Prostate gland (tissue), 2 donors: ENCODE results near the gene RAMACL. TPM values are rescaled to one million over a fixed set of nuclear protein-coding genes. Genes with fewer than 3 reads are reported as not detected.

Experiments used
- DNase-seq: peaks from one replicate; pipeline ENCODE4 v3.0.0-alpha.2; 2019; ENCODE audit warnings: low spot score
- H3K27ac ChIP-seq, 2 donors: fragments of 200-600 bp; sonication (generic); 2 replicates each; pipeline ENCODE4 v1.5.1; 2017 to 2019
- H3K27me3 ChIP-seq: fragments of 200-600 bp; sonication (generic); replicated peaks from 2 replicates; pipeline ENCODE4 v1.5.1; 2019; ENCODE audit not compliant: insufficient read depth
- H3K36me3 ChIP-seq, 2 donors: fragments of 200-600 bp; sonication (generic); 1 replicate in 1 of 2; 2 replicates in 1 of 2; pipeline versions ENCODE4 v1.5.1 to v1.8.1; 2017 to 2019
- H3K4me1 ChIP-seq: fragments of 200-600 bp; sonication (generic); replicated peaks from 2 replicates; pipeline ENCODE4 v1.5.1; 2019
- H3K4me3 ChIP-seq, 2 donors: fragments of 200-600 bp; sonication (generic); 2 replicates each; pipeline ENCODE4 v1.5.1; 2017 to 2019
- H3K9me3 ChIP-seq: fragments of 200-600 bp; sonication (generic); 2 replicates; pipeline ENCODE4 v1.5.1; 2017
- CTCF ChIP-seq, 4 experiments: fragments of 200-600 bp in 2 of 4; fragments of 450-650 bp in 2 of 4; sonication (generic) in 2 of 4; IDR thresholded peaks; 1 replicate in 3 of 4; 2 replicates in 1 of 4; pipeline ENCODE4 v1.5.1; 2016 to 2019; ENCODE audit warnings: antibody characterized with exemption in 4 of 4, mild to moderate bottlenecking in 2 of 4, moderate library complexity in 2 of 4
- POLR2A ChIP-seq: fragments of 450-650 bp; IDR thresholded peaks from one replicate; pipeline ENCODE4 v1.6.1; 2016; ENCODE audit warnings: antibody characterized with exemption, mild to moderate bottlenecking
- POLR2AphosphoS5 ChIP-seq: sonication (generic); formaldehyde crosslinking; IDR thresholded peaks from one replicate; pipeline ENCODE4 v1.6.1; 2017; ENCODE audit warnings: antibody characterized with exemption
- WGBS: methylation state at CpG from one replicate; pipeline ENCODE4 v1.1.5; 2018; 5-methylcytosine and 5-hydroxymethylcytosine counted together
- intact Hi-C: fragments of 100-400 bp; cut with DNase I; formaldehyde crosslinking; loops from one replicate; pipeline ENCODE4 v1.14.2; 2022
- total RNA-seq, 2 donors: library from RNA; depleted of rRNA; stranded (reverse); fragments of >200 nt; gene quantifications; one replicate each; pipeline ENCODE4 v1.1.0, GENCODE V29; 2016

Gene RAMACL
- total RNA-seq, 2 donors from 2014 or later = 0.68 to 1.1 TPM

- H3K36me3 ChIP-seq = no peaks in the 10 kb centered on the region
- WGBS = 92% methylated on average over 9 of the region's 9 CpGs
- no peak overlapping the region for H3K27ac ChIP-seq
- H3K4me1 ChIP-seq = no peaks in the 10 kb centered on the region
- TF ChIP-seq CTCF (IDR thresholded peaks at IDR 0.05) (no peak), POLR2AphosphoS5 (no peak), POLR2A (no peak)
- H3K4me3 ChIP-seq = no peak overlapping the region
- H3K9me3 ChIP-seq = no peaks in the 10 kb centered on the region
- intact Hi-C loops = no loop called here
- no peaks in the 10 kb centered on the region for H3K27me3 ChIP-seq
- DNase-seq = no peak
Measured at GRCh38 chr6:166592821-166593220, 6.3 kb upstream of the RAMACL start.

- TF ChIP-seq CTCF (IDR thresholded peaks at IDR 0.05) = no peak
- TF ChIP-seq POLR2A = no peak
- no peak for TF ChIP-seq POLR2AphosphoS5
- H3K4me3 ChIP-seq = no peak overlapping the region
- WGBS = 88% methylated on average over 7 of the region's 7 CpGs
Measured at GRCh38 chr6:166591961-166592520, 5.6 kb upstream of the RAMACL start.

GRCh38 chr6:166591026-166591425 lies 4.5 kb upstream of the RAMACL start:
- Histone ChIP-seq H3K27me3 (no peaks in the 10 kb centered on the region), H3K36me3 (no peaks in the 10 kb centered on the region), H3K27ac (no peak overlapping the region), H3K4me1 (no peaks in the 10 kb centered on the region), H3K4me3 (no peak overlapping the region), H3K9me3 (no peaks in the 10 kb centered on the region)
- no peak for DNase-seq
- TF ChIP-seq POLR2A (no peak), CTCF (IDR thresholded peaks at IDR 0.05) (no peak), POLR2AphosphoS5 (no peak)
- 85% methylated on average over 11 of the region's 11 CpGs for WGBS
- intact Hi-C loops = no loop called here

More at GRCh38 chr6:166591961-166592520, 5.6 kb upstream of the RAMACL start:
- no peaks in the 10 kb centered on the region for H3K36me3 ChIP-seq
- no peaks in the 10 kb centered on the region for H3K4me1 ChIP-seq
- intact Hi-C loops = no loop called here
- H3K9me3 ChIP-seq = no peaks in the 10 kb centered on the region
- H3K27me3 ChIP-seq = no peaks in the 10 kb centered on the region
- DNase-seq = no peak
- no peak overlapping the region for H3K27ac ChIP-seq

GRCh38 chr6:166589786-166590574 lies 3.5 kb upstream of the RAMACL start:
- no peak for DNase-seq
- Histone ChIP-seq H3K4me3 (no peak overlapping the region), H3K27ac (no peak overlapping the region), H3K36me3 (no peaks in the 10 kb centered on the region), H3K9me3 (no peaks in the 10 kb centered on the region), H3K4me1 (no peaks in the 10 kb centered on the region), H3K27me3 (no peaks in the 10 kb centered on the region)
- TF ChIP-seq CTCF (IDR thresholded peaks at IDR 0.05) = no peak
- no peak for TF ChIP-seq POLR2A
- 66% methylated on average over 8 of the region's 8 CpGs for WGBS
- intact Hi-C loops = no loop called here

GRCh38 chr6:166589337-166589731 lies 2.9 kb upstream of the RAMACL start:
- Histone ChIP-seq H3K36me3 (no peaks in the 10 kb centered on the region), H3K9me3 (no peaks in the 10 kb centered on the region), H3K27me3 (no peaks in the 10 kb centered on the region), H3K4me3 (no peak overlapping the region), H3K27ac (no peak overlapping the region), H3K4me1 (no peaks in the 10 kb centered on the region)
- DNase-seq = no peak
- no peak for TF ChIP-seq CTCF (IDR thresholded peaks at IDR 0.05)
- TF ChIP-seq POLR2A = no peak
- WGBS = 91% methylated on average over 4 of the region's 4 CpGs
- intact Hi-C loops = no loop called here
